HG02759 (cell line): ENCODE measurements around the gene C11orf42.

Source experiments
- ATAC-seq: cut with Tn5 transposase; IDR thresholded peaks from one replicate; pipeline ENCODE4 v1.9.1; 2021; ENCODE audit warnings: mild to moderate bottlenecking, moderate library complexity; ENCODE audit not compliant: unreplicated experiment

C11orf42 gene, protein sequence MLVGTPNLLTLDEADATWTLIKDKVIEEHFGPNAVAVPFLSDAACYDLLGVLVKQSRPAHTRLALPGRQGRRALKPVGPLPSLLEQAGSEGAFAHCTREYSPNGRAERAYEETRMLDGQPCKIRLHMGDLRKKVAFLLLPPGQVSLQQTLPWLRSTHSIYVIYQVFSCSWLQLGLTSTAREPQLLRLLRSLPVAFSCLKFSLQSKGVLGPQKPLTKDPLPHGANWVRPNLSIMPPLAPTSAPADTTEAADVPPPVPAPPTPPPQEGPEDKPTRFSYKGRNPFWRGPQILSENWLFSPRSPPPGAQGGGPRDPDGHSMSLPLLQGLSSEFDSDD

DNA sequence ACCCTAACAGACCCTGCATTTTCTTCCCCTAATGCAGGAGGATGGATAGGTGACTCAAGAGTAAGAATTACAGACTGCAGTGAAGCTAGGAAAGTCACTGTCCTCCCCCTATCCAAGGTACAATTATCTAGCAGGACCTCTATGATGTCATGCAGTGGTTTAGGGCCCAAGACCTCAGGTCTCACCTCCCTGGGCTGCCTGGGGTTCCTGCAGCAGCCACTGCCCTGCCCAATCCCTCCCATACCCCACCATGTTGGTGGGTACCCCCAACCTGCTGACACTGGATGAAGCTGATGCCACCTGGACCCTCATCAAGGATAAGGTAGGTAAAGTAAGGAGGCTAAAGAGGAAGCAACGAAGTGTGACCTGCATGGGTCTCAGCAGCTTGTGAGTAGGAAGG is at the start of gene C11orf42:
C11orf42 (plus strand) TSS at position 192 of the 400 bp plus-strand sequence; CDS start at position 251, 59 bp downstream.
- no peak for ATAC-seq

DNA sequence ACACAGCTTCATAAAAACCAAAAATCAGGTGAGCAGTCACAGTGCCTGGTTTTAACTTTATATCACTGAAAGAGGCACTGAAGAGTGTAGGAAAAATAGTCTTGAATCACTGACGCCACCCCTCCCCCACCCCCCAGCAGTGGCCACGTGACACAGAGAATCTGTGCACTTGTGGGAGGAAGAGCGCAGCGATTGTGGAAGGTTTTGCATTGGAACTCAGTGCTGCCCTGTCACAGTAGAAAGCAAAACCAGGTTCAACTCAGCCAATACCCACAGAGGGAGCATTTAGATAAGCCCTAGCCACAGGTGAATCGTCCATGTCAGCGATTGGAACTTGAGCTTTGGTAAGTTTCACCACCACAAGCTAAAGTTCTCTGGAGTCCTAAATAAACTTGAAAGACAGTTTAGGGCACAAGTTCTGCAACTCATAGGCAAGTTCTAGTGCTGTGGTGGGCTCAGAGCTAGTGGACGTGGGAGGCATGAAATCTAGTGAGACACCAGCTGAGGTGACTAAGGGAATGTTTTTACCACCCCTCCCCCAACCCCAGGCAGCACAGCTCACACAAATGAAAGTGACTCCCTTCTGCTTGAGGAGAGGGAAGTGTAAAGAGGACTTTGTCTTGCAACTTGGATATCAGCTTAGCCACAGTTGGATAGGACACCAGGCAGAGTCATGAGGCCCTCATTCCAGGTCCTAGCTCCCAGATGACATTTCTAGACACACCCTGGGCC is 48.6 kb upstream of the C11orf42 start:
- ATAC-seq, result no peak

DNA sequence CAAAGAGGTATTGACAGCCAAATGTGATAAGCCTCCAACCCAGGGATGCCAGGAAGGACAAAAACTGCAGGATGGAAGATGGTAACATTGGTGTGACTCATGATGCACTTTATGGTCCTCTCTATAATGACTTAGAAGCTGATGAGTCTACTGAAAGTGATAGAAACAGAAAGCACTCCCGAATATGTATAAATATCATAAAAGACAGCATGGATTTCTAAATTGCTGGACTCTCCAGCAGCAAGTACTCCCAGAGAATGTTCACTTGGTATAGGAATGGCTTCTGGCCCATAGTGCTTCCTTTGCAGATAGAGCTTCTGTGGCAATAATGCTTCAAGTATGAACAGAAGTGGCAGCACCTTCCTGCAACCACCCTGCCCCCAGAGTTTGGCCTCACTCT is 35.1 kb upstream of the C11orf42 start, which contains the start of gene OR52B2:
OR52B2 (minus strand) TSS at position 101 of the 400 bp plus-strand sequence; CDS start at position 101, 0 bp downstream.
- ATAC-seq, result no peak

DNA sequence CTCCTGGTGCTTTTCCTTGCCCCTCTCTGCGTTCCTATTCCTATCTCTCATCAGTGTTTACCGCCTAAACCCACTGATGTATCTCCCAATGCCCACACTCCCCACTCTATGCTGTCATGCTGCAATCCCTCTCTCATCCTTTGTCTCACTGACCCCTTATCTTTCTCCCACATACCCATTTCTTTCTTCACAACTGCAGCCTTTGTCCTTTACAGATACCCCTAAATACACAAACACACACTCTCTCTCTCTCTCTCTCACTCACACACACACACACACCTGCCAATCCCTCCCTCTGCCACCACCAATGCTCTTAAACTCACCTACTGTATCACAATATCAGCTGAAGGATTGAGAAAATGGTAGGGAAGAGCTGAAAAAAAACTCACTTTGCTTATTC is 29.9 kb upstream of the C11orf42 start:
- ATAC-seq, result no peak

DNA sequence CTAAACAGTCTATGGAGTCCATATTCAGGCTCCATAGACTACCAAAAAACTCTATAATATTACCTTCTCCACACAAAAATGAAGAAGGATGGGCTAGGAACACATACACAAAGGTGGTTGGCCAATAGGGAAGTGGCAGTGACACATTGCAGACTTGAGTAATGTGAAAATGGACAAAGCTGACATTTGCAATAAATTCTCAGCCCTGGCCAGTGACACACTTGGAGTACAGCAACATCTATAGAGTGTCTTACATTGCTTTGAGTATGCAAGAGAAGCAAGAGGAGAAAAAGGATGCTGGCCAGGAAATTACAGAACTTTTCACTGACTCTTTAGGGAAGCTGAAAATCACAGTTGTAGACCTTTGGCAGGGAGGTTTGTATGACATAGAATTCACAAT is 13.6 kb upstream of the C11orf42 start:
- no peak for ATAC-seq

DNA sequence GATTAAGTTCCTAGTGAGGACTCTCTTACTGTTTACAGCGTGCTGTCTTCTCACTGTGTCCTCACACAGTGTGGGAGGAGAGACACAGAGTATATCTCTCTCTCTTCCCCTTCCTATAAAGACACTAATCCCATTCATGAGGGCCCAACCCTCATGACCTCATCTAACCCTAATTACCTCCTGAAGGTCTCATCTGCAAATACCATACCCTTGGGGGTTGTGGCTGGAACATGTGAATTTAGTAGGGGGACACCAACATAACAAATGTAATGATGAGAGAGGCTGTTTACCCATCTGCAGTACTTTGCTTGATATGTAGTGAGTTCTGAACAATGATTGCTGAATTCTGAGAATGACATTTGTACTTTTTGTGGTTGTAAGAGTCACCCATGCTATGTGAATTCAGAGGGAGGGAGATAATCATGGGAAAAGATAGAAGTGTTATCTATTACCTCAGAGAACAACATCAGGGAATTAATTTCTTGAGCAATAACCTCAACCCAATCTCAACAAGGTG is 11.2 kb upstream of the C11orf42 start:
- ATAC-seq, result no peak

DNA sequence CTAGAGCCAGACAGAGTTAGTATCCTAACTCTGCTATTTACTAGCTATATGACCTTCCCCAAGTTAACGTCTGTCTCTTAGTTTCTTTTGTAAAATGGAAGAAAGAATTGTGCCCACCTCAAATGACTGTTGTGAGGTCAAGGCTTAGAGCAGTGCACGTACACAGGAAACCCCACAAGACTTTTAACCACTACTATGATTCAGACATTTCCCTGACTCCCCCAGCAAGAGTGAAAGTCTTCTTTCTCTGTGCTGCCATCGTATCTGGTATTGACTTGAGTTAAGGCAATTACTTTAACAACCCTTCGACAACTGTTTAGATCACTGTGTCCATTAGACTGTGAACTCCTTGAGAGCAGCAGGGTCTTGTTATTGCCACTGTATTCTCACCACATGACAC is 9.0 kb upstream of the C11orf42 start:
- ATAC-seq, result no peak

DNA sequence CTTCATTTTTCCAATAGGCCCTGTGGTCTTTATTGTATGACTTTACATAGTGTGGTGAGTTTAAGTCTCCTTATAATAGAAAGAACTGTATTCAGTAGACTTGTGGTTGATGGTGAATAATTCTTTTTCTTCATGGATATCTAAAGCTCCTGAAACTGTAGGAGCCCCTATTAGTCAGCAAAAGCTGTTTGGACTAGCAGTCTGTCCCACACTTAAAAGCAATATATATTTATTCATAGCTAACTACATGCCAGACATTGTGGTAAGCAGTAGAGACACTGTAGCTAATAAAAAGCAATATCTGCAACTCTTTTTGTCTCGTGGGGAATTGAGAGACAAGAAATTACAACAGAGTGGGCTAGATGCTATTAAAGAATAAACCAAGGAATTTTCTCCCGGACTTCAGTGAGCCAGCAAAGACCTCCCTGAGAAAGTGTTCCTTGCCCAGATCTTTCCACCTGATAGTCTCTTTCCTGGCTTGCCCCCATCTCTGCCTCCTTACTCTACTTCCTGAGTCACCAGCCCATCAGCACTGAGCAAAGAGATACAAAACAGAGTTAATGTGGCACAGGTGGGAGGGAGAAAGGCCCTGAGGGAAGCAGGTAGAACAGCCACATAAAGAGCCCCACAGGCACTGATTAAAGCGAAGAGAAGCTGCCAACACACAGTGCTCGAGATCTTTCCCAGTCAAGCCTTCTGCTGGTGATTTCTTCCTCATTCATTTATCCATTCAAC is 7.7 kb upstream of the C11orf42 start:
- no peak for ATAC-seq

DNA sequence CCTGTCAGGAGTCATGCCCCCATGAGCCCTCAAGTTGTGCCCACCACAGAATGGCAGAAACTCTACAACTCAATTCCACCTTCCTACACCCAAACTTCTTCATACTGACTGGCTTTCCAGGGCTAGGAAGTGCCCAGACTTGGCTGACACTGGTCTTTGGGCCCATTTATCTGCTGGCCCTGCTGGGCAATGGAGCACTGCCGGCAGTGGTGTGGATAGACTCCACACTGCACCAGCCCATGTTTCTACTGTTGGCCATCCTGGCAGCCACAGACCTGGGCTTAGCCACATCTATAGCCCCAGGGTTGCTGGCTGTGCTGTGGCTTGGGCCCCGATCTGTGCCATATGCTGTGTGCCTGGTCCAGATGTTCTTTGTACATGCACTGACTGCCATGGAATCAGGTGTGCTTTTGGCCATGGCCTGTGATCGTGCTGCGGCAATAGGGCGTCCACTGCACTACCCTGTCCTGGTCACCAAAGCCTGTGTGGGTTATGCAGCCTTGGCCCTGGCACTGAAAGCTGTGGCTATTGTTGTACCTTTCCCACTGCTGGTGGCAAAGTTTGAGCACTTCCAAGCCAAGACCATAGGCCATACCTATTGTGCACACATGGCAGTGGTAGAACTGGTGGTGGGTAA is 6.1 kb upstream of the C11orf42 start, which contains the start of gene OR52W1:
OR52W1 (plus strand) TSS at position 51 of the 637 bp plus-strand sequence; CDS start at position 51, 0 bp downstream.
- no peak for ATAC-seq

DNA sequence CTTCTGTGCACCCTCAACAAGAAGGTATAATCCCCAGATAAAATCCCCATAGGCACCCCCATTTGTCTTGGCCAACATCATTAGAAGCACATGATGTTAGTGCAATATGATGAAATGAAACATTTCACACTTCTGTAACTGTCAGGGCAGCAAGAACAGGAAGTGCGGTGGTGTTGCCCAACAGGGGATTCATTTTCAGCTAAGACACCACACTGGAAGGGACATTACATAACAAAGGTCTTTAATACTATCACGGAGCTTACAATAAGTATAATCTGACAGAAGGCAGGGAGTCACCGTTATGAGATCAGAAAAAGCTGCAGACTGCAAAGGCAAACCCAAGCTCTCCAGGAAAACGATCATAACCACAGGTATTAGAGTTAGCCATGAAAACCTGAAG is 4.4 kb upstream of the C11orf42 start:
- ATAC-seq, result no peak

DNA sequence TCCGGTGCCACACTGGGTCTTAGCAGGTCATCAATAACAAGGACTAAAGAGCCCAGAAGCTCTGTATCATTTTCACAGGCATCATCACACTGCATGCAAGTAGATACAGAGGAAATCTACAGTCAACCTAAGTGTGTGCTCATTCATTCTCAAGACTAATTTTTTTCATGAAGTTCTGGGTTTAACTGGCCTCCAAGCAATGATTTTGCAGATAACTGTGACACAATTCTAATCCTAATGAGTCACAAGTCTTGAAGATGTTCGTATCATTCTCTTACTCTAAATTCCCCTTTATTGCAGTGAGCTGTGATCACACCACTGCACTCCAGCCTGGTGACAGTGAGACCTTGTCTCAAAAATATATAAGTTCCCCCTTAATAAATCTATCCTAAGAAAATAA is 3.9 kb upstream of the C11orf42 start:
- ATAC-seq, result no peak

DNA sequence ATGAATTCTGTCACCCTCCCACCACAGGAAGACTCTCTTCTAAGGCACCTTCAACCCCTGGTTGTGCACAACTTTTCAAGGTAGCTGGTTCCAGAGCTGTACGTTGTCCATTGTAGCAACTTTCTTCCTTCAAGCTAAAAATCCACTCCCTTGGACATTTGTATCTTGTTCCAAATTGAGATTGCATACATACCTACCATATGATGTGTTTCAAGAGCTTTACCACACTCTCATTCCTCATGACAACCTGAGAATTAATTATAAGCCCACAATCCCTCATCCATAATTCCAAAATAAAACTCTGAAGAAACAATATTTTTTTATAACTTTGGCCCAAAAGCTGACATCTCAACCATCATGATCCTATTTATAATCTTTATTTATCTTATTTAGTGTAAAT is 3.3 kb upstream of the C11orf42 start:
- no peak for ATAC-seq

DNA sequence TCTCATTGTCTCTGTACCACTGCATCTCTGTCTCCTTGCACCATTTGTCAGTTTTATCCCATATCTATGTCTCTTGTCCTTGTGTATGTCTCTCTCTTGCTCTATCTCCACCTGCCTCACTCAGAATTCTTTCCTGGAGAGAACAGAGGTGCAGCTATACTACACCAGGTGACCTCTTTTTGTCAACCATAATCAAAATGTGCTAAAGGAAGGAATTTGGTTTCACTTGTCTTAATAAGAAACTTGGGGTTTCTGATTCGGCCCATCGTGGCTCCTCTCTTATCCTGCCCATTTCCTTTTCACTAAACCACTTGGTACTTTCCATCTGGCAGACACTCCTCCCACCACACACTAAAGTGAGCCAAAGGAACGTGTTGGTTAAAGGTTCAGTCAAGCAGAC is 2.0 kb upstream of the C11orf42 start:
- ATAC-seq, result peak; percentile 82

DNA sequence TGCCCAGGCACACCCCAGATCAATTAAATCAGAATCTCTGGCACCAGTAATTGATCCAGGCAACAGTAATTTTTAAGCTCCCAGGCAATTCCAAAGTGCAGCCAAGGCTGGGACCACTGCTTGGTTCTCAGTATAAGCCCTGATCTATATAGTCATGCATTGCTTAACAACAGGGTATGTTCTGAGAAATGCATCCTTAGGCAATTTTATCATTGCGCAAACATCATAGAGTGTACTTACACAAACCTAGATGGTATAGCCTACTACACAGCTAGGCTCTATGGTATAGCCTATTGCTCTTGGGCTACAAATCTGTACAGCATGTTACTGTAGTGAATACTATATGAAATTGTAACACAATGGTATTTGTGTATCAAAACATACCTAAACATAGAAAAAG is 651 bp upstream of the C11orf42 start:
- ATAC-seq, result no peak

DNA sequence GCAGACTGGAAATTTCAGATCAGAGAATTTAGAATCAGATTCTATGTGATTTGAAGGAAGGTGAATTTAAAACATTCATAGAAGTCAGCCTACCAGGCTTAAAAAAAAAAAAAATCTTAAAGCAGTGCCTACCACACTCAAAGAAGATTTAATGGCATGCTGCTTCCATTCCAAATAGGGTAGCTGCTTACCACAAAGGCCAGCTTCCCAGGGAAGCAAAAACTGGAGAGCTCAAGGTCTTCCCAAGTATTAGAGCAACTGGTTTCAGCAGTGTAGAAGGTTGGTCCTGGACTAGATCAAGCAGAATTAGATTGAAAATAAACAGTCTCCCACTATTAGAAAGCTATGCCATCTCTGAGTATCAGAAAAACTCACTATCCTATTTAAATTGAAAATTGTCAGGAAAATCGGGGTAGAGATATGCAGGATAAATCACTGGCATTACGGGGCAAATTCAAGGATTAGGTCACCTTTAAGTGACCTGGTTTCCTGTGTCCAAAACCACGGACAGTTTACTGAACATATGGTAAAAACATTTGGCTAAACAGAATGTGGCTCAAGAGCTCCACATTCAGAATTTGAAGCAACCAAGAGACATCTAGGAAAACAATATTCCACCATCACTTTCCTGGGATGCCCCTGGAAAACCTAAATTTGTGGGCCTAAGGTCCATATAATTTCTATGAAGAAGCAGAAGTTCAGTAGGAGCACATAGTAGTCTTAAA is 1.3 kb downstream of the C11orf42 start:
- ATAC-seq, result no peak

DNA sequence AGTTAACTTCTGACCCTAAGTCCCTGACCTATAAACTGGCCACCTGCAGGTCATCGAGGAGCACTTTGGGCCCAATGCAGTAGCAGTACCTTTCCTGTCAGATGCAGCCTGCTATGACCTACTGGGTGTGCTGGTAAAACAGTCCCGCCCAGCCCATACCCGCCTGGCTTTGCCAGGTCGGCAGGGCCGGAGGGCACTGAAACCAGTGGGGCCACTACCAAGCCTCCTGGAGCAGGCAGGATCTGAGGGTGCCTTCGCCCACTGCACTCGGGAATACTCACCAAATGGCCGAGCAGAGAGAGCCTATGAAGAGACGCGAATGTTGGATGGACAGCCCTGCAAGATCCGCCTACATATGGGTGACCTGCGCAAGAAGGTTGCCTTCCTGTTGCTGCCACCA is 4.4 kb downstream of the C11orf42 start:
- no peak for ATAC-seq

DNA sequence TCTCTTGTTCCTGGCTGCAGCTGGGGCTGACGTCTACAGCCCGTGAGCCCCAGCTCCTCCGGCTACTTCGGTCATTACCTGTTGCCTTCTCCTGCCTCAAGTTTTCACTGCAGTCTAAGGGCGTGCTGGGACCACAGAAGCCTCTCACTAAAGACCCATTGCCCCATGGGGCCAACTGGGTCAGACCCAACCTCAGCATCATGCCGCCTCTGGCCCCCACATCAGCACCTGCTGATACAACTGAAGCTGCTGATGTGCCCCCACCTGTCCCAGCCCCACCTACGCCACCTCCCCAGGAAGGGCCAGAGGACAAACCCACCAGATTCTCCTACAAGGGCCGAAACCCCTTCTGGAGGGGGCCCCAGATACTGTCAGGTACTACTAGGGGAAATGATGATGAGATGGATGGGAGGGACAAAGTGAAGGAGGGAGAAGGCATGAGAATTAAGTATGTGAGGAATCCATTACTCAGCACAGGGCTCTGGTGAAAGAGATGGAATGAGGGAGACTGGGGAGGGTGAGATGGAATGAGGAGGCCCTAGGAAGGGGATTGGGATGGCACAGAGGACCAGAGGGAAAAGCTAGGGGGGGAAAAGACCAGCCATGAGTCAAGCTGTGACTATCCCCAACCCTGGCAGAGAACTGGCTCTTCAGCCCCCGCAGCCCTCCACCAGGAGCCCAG is 5.1 kb downstream of the C11orf42 start:
- ATAC-seq, result no peak

DNA sequence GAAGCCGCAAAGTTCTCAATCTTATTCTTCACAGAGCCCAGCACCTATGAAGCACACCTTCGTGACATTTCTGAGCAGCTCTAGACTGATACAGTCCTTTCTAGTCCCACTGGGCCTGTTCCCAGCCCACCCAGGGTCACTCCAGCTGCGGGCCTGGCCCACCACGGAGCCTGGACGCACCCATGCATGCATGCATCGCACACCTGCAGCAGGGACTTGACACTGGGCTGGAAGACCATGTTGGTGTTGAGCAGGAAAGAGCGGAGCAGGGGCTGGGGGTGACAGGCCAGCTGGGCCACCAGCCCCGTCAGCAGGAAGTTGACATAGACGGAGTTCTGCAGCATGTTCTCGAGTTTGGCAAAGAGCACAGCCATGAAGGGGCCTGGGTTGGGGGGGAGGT is 9.2 kb downstream of the C11orf42 start:
- ATAC-seq, result no peak

DNA sequence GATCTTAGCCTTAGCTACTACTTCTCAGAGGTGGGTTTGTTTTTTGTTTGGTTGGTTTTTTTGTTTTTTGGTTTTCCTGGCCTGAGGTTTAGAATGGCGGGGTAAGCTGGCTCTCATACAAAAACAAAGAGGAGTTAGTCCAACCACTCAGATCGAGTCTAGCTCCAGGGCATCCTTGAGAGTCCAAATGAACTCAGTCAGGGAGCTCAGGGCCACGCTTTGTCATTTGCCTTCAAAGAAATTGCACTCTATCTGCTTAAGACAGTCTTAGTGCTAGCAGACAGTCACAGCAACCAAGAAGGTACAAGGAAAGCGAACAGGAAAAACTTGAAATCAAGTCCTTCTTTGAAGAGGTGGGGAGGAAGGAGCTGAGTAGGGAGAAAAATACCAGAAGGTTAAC is 11.1 kb downstream of the C11orf42 start:
- no peak for ATAC-seq

DNA sequence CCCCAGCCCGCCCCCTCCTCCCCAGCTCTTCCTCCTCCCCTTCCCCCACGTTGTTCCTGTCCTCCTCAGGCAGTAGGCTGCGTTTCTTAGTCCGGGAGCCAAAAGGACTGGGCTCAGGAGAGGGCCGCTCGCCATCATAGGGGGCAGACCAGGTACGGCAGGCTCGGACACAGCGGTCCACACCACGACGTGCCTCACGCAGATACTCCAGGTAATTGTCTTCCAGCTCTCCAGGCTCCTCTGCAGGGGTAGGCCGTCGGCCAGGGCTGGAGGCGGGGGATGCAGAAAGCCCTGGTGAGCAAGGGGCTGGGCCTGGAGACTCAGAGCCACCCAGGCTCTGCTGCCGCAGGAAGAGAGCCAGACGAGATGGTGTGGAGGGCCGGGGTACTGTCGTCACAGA is 12.4 kb downstream of the C11orf42 start:
- ATAC-seq, result no peak
